MG63 (cell line): ENCODE measurements around the gene AK5. TPM values are rescaled to one million over a fixed set of nuclear protein-coding genes. Genes with fewer than 3 reads are reported as not detected.
"Not testable (repeated sequence)": the region's sequence is repeated elsewhere in the genome, so short reads cannot be mapped to it uniquely, and the experiment has no call there.

ENCODE experiments used
- DNase-seq: peaks from one replicate; pipeline ENCODE4 v3.0.0-alpha.2; 2020
- H3K27me3 ChIP-seq: fragments of 250-450 bp; sonication (Bioruptor Pico); 2 replicates; pipeline ENCODE4 v1.5.1; 2020; ENCODE audit warnings: mild to moderate bottlenecking, moderate library complexity
- H3K36me3 ChIP-seq: fragments of 250-450 bp; sonication (Bioruptor Pico); 2 replicates; pipeline ENCODE4 v1.5.1; 2020; ENCODE audit warnings: mild to moderate bottlenecking, moderate library complexity
- H3K4me3 ChIP-seq: fragments of 250-450 bp; sonication (Bioruptor Pico); 2 replicates; pipeline ENCODE4 v1.5.1; 2020; ENCODE audit warnings: mild to moderate bottlenecking, moderate library complexity
- H3K9me3 ChIP-seq: fragments of 250-450 bp; sonication (Bioruptor Pico); 2 replicates; pipeline ENCODE4 v1.5.1; 2020; ENCODE audit warnings: mild to moderate bottlenecking, moderate library complexity
- total RNA-seq: library from RNA; depleted of rRNA; stranded (reverse); fragments of >200 nt; shearing (Covaris generic); gene quantifications from 2 replicates; pipeline ENCODE4 v1.2.3, GENCODE V29; 2014; ENCODE audit warnings: low replicate concordance

The AK5 gene
- total RNA-seq, 1 experiment from 2014 or later = 10.9 TPM

DNA sequence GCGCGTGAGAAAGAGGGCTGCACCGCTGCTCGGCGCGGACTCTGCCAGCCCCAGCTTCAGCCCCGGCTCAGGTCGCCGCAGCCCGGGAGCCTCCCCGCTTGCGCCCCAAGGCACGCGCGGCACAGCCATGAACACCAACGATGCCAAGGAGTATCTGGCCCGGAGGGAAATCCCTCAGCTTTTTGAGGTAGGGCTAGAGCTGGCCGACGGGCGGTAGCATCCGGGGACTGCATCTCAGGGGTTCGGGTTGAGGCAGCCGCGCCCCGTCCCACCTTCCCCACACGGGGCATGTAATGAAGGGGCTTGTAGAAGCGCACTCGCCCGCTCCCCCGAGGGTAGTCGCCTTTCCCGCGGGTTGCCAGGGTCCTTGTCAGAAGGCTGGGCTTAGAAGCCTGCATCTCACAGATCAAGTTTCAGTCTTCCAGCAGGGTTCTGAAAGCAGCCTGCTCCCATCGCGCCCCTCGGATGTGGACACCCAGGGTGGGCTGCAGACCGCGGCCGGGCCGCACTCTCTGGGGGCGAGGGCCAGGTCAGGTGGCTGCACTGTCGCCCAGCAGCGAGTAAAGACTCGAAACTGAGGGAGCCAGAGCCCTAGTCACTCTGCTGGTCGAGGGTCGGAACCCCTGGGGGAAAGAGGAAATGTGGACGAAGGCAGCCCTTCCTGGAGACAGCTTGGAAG lies 507 bp downstream of the AK5 start:
- H3K9me3 ChIP-seq = no peaks in the 10 kb centered on the region
- no peaks in the 10 kb centered on the region for H3K36me3 ChIP-seq
- H3K27me3 ChIP-seq = no peaks in the 10 kb centered on the region; the same call in 1 of the 2 replicates
- peak; percentile 46 for DNase-seq
- peak overlapping the region; percentile 65 for H3K4me3 ChIP-seq

GRCh38 chr1:77282866-77283539 lies 1.2 kb downstream of the AK5 start:
- H3K27me3 ChIP-seq = no peaks in the 10 kb centered on the region; the same call in 1 of the 2 replicates
- DNase-seq = peak; percentile 2
- H3K36me3 ChIP-seq = no peaks in the 10 kb centered on the region
- peak overlapping the region; percentile 65 for H3K4me3 ChIP-seq
- H3K9me3 ChIP-seq = no peaks in the 10 kb centered on the region

DNA sequence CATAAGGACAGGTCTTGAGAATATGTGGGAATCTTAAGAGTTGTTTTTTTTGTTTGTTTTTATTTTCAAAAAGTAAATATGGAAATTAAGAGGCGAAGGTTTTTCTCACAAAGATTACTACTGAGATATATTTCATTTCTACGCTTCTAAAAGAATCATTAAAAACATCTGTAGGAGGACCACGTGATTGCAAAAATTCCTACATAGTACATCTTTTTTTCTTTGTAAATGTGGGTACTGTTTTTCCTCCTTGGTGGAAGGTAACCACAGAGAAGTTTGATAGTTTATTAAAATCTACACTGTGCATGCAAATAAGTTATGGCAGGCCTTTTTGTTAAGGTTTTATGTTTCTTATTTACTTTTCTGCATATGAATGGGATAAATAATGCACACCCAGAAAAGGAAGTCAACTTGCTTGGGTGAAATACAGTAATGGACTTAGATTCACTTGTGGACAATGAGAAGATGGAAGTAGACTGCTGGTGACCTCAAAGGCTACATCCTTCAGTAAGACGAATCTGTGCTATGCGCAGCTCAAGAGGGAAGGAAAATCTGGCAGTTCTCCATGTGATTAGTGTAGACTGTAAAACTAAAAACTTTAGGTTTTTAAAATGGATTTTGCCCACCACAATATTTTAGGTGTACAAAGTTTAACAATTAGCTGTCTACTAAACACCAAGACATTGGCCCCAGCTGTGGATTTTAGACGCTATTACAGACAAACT lies 2.0 kb downstream of the AK5 start:
- H3K36me3 ChIP-seq = no peaks in the 10 kb centered on the region
- no peak overlapping the region for H3K4me3 ChIP-seq
- no peaks in the 10 kb centered on the region for H3K9me3 ChIP-seq
- H3K27me3 ChIP-seq = no peaks in the 10 kb centered on the region; the same call in 1 of the 2 replicates
- DNase-seq = no peak

DNA sequence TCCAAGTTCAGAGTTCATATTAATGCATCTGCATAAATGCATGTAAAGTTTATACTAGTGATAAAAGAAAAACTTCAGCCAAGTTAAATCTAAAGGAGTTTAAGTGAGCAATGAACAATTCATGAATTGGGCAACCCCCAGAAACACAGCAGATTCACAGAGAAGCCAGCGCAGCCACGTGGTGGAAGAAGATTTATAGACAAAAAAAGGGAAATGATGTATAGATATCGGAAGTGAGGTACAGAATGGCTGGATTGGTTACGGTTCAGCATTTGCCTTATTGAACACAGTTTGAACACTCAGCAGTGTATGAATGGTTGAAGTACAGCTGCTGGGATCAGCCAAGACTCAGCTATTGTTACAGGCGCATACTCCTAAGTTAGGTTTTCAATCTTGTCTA lies 5.7 kb downstream of the AK5 start:
- H3K36me3 ChIP-seq = no peaks in the 10 kb centered on the region
- no peaks in the 10 kb centered on the region; the same call in 1 of the 2 replicates for H3K27me3 ChIP-seq
- DNase-seq = no peak
- H3K4me3 ChIP-seq = no peak overlapping the region
- no peaks in the 10 kb centered on the region for H3K9me3 ChIP-seq

GRCh38 chr1:77288275-77288674 lies 6.5 kb downstream of the AK5 start:
- no peaks in the 10 kb centered on the region; the same call in 1 of the 2 replicates for H3K27me3 ChIP-seq
- no peak overlapping the region for H3K4me3 ChIP-seq
- H3K36me3 ChIP-seq = no peaks in the 10 kb centered on the region
- H3K9me3 ChIP-seq = no peaks in the 10 kb centered on the region
- no peak for DNase-seq

GRCh38 chr1:77290576-77290975 lies 8.8 kb downstream of the AK5 start:
- DNase-seq = no peak
- no peak overlapping the region for H3K4me3 ChIP-seq

GRCh38 chr1:77292551-77292950 lies 10.7 kb downstream of the AK5 start:
- Histone ChIP-seq H3K27me3 (no peaks in the 10 kb centered on the region), H3K9me3 (no peaks in the 10 kb centered on the region), H3K4me3 (no peak overlapping the region), H3K36me3 (no peaks in the 10 kb centered on the region)
- DNase-seq = no peak

More at GRCh38 chr1:77290576-77290975, 8.8 kb downstream of the AK5 start:
- no peaks in the 10 kb centered on the region for H3K9me3 ChIP-seq
- no peaks in the 10 kb centered on the region for H3K36me3 ChIP-seq
- no peaks in the 10 kb centered on the region for H3K27me3 ChIP-seq

- no peaks in the 10 kb centered on the region for H3K27me3 ChIP-seq
- no peaks in the 10 kb centered on the region for H3K36me3 ChIP-seq
- 0 out of 2 replicates have a peak, but pooled peaks cover under 1% of the 10 kb centered on the region for H3K9me3 ChIP-seq
- no peak for DNase-seq
- H3K4me3 ChIP-seq = no peak overlapping the region
These were observed 18.7 kb downstream of the AK5 start for GRCh38 chr1:77300566-77300965.

DNA sequence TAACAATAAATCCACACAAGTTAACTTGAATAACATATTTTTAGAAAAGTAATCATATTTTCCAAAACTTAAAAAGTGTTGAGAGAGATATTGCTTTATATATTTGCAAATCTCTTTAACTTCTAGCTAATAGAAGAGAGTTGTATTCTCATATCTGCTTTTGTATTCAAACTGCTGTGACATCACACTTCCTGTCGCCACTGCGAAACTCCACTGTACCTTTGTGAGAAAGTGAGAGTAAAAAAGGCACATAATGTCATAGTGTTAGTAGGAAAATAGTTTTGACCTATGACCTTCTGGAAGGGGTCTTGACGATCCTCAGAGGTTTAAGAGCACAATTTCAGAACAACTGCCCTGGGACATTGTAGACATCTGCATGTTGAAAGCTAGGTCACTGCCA lies 21.6 kb downstream of the AK5 start:
- H3K36me3 ChIP-seq = no peaks in the 10 kb centered on the region
- no peaks in the 10 kb centered on the region for H3K27me3 ChIP-seq
- no peak for DNase-seq
- H3K4me3 ChIP-seq = no peak overlapping the region
- H3K9me3 ChIP-seq = 0 out of 2 replicates have a peak, but pooled peaks cover 7% of the 10 kb centered on the region

- Histone ChIP-seq H3K27me3 (no peaks in the 10 kb centered on the region), H3K4me3 (no peak overlapping the region)
- DNase-seq = no peak
These were observed 27.2 kb downstream of the AK5 start for GRCh38 chr1:77308889-77309621.

GRCh38 chr1:77310924-77311323 lies 29.1 kb downstream of the AK5 start:
- Histone ChIP-seq H3K9me3 (0 out of 2 replicates have a peak, but pooled peaks cover 2% of the 10 kb centered on the region), H3K36me3 (no peaks in the 10 kb centered on the region), H3K27me3 (no peaks in the 10 kb centered on the region), H3K4me3 (no peak overlapping the region)
- DNase-seq = no peak

More at GRCh38 chr1:77308889-77309621, 27.2 kb downstream of the AK5 start:
- Histone ChIP-seq H3K36me3 (no peaks in the 10 kb centered on the region), H3K9me3 (0 out of 2 replicates have a peak, but pooled peaks cover 7% of the 10 kb centered on the region)

DNA sequence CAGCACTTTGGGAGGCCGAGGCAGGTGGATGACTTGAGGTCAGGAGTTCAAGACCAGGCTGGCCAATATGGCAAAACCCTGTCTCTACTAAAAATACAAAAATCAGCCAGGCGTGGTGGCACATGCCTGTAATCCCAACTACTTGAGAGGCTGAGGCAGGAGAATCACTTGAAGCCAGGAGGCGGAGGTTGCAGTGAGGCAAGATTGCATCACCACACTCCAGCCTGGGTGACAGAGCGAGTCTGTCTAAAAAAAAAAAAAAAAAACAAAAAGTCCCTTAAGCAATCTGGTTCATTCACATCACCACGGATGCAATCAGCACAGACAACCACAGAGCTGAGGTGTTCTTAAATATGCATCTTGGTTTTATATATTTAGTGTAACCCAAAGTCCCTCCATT lies 30.5 kb downstream of the AK5 start:
- not testable (repeated sequence) for H3K4me3 ChIP-seq, H3K9me3 ChIP-seq, H3K27me3 ChIP-seq, DNase-seq, H3K36me3 ChIP-seq

DNA sequence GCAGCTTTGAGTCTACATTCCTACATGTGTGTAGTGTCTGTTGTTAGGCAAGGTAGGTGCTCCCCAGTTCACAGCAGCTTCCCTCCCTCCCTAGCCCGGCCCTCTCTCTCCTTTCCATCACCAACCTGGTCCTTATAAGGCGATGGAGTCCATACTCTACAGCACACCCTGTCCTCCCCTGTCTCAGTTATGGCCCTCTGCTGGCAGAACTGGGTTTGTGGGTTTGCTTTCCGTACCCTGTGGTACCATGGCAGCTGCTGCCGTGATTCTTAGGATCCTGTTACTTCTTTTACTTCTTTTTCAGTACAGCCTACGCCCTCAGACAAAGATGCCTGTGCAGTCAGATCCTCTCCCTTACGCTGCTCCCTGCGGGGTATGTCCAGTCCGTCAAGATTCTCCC lies 31.7 kb downstream of the AK5 start:
- no peaks in the 10 kb centered on the region for H3K27me3 ChIP-seq
- no peak overlapping the region for H3K4me3 ChIP-seq
- no peak for DNase-seq
- no peaks in the 10 kb centered on the region for H3K36me3 ChIP-seq
- H3K9me3 ChIP-seq = no peaks in the 10 kb centered on the region

- no peak for DNase-seq
- no peaks in the 10 kb centered on the region for H3K9me3 ChIP-seq
- H3K27me3 ChIP-seq = no peaks in the 10 kb centered on the region
These were observed 34.2 kb downstream of the AK5 start for GRCh38 chr1:77316006-77316405.

GRCh38 chr1:77316966-77317365 lies 35.1 kb downstream of the AK5 start:
- Histone ChIP-seq H3K4me3 (no peak overlapping the region), H3K36me3 (no peaks in the 10 kb centered on the region), H3K9me3 (no peaks in the 10 kb centered on the region), H3K27me3 (no peaks in the 10 kb centered on the region)
- no peak for DNase-seq

More at GRCh38 chr1:77316006-77316405, 34.2 kb downstream of the AK5 start:
- no peaks in the 10 kb centered on the region for H3K36me3 ChIP-seq
- no peak overlapping the region for H3K4me3 ChIP-seq

DNA sequence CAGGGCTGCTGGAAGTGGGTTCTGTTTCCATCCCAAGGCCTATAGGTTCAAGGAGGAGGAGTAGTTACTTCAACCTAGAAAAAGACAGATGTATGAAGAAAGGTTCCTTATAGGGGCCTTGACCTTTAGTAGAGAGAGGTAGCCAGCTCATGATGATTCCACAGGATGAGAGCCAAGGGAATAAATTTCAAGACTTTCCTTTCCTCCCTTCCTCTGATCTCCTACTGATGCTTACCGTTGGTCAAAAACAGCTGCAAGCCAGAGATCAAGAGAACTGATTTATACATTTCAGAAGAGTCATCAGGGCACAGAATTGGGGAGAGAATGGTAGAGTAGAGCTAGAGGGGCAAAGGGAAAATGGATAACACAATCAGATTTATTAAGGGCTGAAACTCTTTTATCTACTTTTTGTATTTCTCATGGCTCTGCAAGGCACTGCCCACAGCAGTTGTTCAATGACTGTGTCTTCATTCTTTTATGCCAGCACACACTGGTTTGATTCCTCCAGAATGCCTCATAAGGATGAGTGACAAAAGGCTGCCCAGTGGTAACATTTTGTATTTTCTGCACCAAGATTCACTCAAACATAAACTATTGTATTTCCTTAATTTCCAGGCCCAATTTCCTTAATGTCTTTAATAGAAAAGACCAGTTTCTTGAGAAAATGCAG lies 37.4 kb downstream of the AK5 start:
- H3K9me3 ChIP-seq = no peaks in the 10 kb centered on the region
- H3K27me3 ChIP-seq = no peaks in the 10 kb centered on the region
- H3K4me3 ChIP-seq = no peak overlapping the region
- no peak for DNase-seq
- no peaks in the 10 kb centered on the region for H3K36me3 ChIP-seq
